GM12878 (cell line): ENCODE data around the gene RELT. TPM values are rescaled to one million over a fixed set of nuclear protein-coding genes. Genes with fewer than 3 reads are reported as not detected.
A peak's percentile ranks its signal among the peaks of the same experiment; 100 is the strongest.

ENCODE experiments used
- ASH2L ChIP-seq: fragments of 300-600, 200-600 bp; sonication (generic); IDR thresholded peaks from 2 replicates; pipeline ENCODE4 v1.6.1; 2017; ENCODE audit warnings: low read depth, mild to moderate bottlenecking, borderline replicate concordance
- CBX3 ChIP-seq: fragments of 200-600 bp; sonication (generic); IDR thresholded peaks from 2 replicates; pipeline ENCODE4 v1.6.1; 2016; ENCODE audit warnings: low read depth, borderline replicate concordance
- CEBPB ChIP-seq, 2 experiments: fragments of 150-350 bp in 1 of 2; IDR thresholded peaks; 2 replicates each; pipeline ENCODE4 v1.6.1; 2012 to 2014; ENCODE audit warnings: low read depth in 2 of 2, low read length in 2 of 2, borderline replicate concordance in 1 of 2, inconsistent platforms in 1 of 2
- FOXM1 ChIP-seq: IDR thresholded peaks from 2 replicates; pipeline ENCODE4 v1.6.1; 2012; ENCODE audit warnings: low read depth, mild to moderate bottlenecking, inconsistent platforms, low read length, moderate library complexity
- GABPA ChIP-seq: IDR thresholded peaks from 2 replicates; pipeline ENCODE4 v1.6.1; 2014; ENCODE audit warnings: antibody characterized with exemption, low read depth, mild to moderate bottlenecking, inconsistent platforms
- HCFC1 ChIP-seq: fragments of 150-350 bp; IDR thresholded peaks from 2 replicates; pipeline ENCODE4 v1.6.1; 2014; ENCODE audit warnings: low read length
- HDGF ChIP-seq: fragments of 450-650 bp; IDR thresholded peaks from 2 replicates; pipeline ENCODE4 v1.6.1; 2016; ENCODE audit warnings: antibody characterized with exemption
- KAT2A ChIP-seq: conservative IDR thresholded peaks from 2 replicates; pipeline ENCODE4 v1.6.1; 2011; ENCODE audit warnings: low read depth, low read length; ENCODE audit not compliant: control insufficient read depth
- NBN ChIP-seq: fragments of 450-650 bp; IDR thresholded peaks from 2 replicates; pipeline ENCODE4 v1.6.1; 2016
- NR2C2 ChIP-seq: IDR thresholded peaks from 2 replicates; pipeline ENCODE4 v1.6.1; 2011; ENCODE audit warnings: borderline replicate concordance, low read depth; ENCODE audit not compliant: control insufficient read depth, insufficient read length
- NR2F1 ChIP-seq: fragments of 450-650 bp; conservative IDR thresholded peaks from 2 replicates; pipeline ENCODE4 v1.6.1; 2017; ENCODE audit warnings: mild to moderate bottlenecking
- PAX8 ChIP-seq: fragments of 450-650 bp; IDR thresholded peaks from 2 replicates; pipeline ENCODE4 v1.6.1; 2017; ENCODE audit warnings: mild to moderate bottlenecking, moderate library complexity
- POU2F2 ChIP-seq: IDR thresholded peaks from 3 replicates; pipeline ENCODE4 v1.6.1; 2011; ENCODE audit warnings: low read depth, mild to moderate bottlenecking, low read length, borderline replicate concordance
- RAD21 ChIP-seq: IDR thresholded peaks from 2 replicates; pipeline ENCODE4 v1.6.1; 2011; ENCODE audit warnings: mild to moderate bottlenecking, low read depth, low read length, moderate library complexity; ENCODE audit not compliant: insufficient read depth
- RAD51 ChIP-seq: fragments of 450-650 bp; IDR thresholded peaks from 2 replicates; pipeline ENCODE4 v1.6.1; 2016; ENCODE audit warnings: moderate library complexity, mild to moderate bottlenecking, inconsistent platforms
- RELA ChIP-seq: fragments of 450-650 bp; IDR thresholded peaks from 2 replicates; pipeline ENCODE4 v1.8.0; 2014; ENCODE audit warnings: borderline replicate concordance; ENCODE audit not compliant: partially characterized antibody
- RFX5 ChIP-seq: IDR thresholded peaks from 2 replicates; pipeline ENCODE4 v1.6.1; 2011; ENCODE audit warnings: low read depth, low read length, improper control_type of control experiment
- SMAD1 ChIP-seq: fragments of 450-650 bp; IDR thresholded peaks from 2 replicates; pipeline ENCODE4 v1.6.1; 2018; ENCODE audit warnings: mild to moderate bottlenecking, low read depth; ENCODE audit not compliant: partially characterized antibody
- SREBF1 ChIP-seq: IDR thresholded peaks from 2 replicates; pipeline ENCODE4 v1.6.1; 2012; ENCODE audit warnings: mild to moderate bottlenecking, low read length
- STAT3 ChIP-seq: IDR thresholded peaks from 2 replicates; pipeline ENCODE4 v1.6.1; 2011; ENCODE audit warnings: low read depth, low read length, improper control_type of control experiment
- TCF12 ChIP-seq: IDR thresholded peaks from 2 replicates; pipeline ENCODE4 v1.6.1; 2011; ENCODE audit warnings: low read depth, mild to moderate bottlenecking, low read length
- ZNF384 ChIP-seq: IDR thresholded peaks from 2 replicates; pipeline ENCODE4 v1.6.1; 2012; ENCODE audit warnings: low read depth, mild to moderate bottlenecking, low read length, improper control_type of control experiment, borderline replicate concordance
- polyA plus RNA-seq, 11 experiments: library from polyadenylated mRNA; depleted of rRNA in 4 of 11; unstranded in 6 of 11; stranded (reverse) in 5 of 11; fragments of >200 nt; fragmentation: Nextera tagmentation in 4 of 11; fragmentation: Illumina TruSeq in 1 of 11; extraction: Ambion mirVana in 4 of 11; extraction: Trizol in 1 of 11; gene quantifications; 1 replicate in 1 of 11; 2 replicates in 10 of 11; pipeline versions ENCODE4 v1.2.1 to v1.2.3, GENCODE V29; 2011 to 2016; ENCODE audit warnings: inconsistent platforms in 2 of 11, missing spikeins in 2 of 11, low read depth in 1 of 11
- total RNA-seq, 4 experiments: library from RNA; depleted of rRNA in 3 of 4; stranded (reverse); fragments of >200 nt in 3 of 4; fragmentation: Illumina TruSeq in 1 of 4; extraction: Trizol in 1 of 4; gene quantifications; 2 replicates each; pipeline versions ENCODE4 v1.2.1 to v1.2.3, GENCODE V29; 2013 to 2021
- TF ChIP-seq, protein P1 (sequence below): IDR thresholded peaks from 2 replicates; pipeline ENCODE4 v1.6.1; 2012; ENCODE audit warnings: low read length, inconsistent platforms
- TF ChIP-seq, protein P2 (sequence below): fragments of 450-650 bp; formaldehyde crosslinking; IDR thresholded peaks from 2 replicates; pipeline ENCODE4 v1.4.0; 2022; ENCODE audit warnings: mild to moderate bottlenecking, moderate library complexity
- TF ChIP-seq, protein P3 (sequence below): IDR thresholded peaks from 2 replicates; pipeline ENCODE4 v1.6.1; 2012; ENCODE audit warnings: low read depth, low read length, improper control_type of control experiment

The RELT gene
- total and polyA plus RNA-seq, 10 of the 15 experiments (the other 5 are each of a cell fraction or from before 2014, with no cell fraction given), result 1.2 to 28.5 (median 10.8) TPM

DNA sequence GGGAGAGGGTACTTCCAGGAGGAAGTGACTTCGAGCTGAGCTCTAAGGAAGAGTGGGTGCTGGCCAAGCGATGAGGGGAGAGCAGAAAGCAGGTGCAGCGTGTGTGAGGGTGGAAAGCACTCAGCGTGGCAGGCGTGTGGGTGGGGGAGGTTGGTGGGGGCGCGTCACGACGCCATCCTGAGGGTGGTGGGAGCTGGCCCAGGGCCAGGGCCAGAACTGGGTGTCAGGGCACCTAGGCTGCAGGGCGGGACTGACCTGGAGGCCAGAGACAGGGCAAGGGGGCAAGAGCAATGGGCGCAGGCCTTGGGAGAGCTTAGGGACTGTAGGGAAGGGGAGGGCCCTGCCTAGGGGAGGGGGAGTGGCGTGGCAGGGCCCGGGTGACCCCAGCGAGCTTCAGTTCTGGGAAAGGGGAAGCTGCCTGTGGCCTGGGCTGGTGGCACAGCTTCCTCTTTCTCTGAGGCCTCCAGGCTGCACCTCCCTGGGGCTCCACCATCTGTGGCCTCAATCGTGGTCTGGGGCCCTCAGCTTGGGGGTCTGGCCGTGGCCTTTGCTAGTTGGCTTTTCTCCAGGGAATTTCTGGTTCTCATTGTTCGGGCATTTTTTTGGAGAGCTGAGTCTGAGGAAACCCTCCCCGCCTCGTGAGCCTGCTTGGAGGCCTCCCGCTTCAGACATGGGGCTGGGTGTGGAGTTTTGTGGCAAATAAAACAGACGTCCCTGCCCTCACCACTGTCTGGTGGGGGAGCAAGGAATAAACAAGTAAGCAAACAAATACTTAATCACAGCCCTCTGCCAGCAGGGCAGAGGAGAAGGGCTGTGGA lies 8.9 kb downstream of the RELT start (continued):
- no peak for TF ChIP-seq KAT2A
- TF ChIP-seq ZNF384, result no peak
- TF ChIP-seq NBN, result peak; percentile 95
- TF ChIP-seq POU2F2, result no peak
- TF ChIP-seq, protein P1, sequence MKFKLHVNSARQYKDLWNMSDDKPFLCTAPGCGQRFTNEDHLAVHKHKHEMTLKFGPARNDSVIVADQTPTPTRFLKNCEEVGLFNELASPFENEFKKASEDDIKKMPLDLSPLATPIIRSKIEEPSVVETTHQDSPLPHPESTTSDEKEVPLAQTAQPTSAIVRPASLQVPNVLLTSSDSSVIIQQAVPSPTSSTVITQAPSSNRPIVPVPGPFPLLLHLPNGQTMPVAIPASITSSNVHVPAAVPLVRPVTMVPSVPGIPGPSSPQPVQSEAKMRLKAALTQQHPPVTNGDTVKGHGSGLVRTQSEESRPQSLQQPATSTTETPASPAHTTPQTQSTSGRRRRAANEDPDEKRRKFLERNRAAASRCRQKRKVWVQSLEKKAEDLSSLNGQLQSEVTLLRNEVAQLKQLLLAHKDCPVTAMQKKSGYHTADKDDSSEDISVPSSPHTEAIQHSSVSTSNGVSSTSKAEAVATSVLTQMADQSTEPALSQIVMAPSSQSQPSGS, result no peak
- no peak for TF ChIP-seq NR2C2
- TF ChIP-seq HCFC1, result no peak
- no peak for TF ChIP-seq RFX5
- TF ChIP-seq RAD21, result no peak
- no peak for TF ChIP-seq PAX8
- peak; percentile 73 for TF ChIP-seq SMAD1
- no peak for TF ChIP-seq SREBF1
- no peak for TF ChIP-seq ASH2L
- TF ChIP-seq, protein P2, sequence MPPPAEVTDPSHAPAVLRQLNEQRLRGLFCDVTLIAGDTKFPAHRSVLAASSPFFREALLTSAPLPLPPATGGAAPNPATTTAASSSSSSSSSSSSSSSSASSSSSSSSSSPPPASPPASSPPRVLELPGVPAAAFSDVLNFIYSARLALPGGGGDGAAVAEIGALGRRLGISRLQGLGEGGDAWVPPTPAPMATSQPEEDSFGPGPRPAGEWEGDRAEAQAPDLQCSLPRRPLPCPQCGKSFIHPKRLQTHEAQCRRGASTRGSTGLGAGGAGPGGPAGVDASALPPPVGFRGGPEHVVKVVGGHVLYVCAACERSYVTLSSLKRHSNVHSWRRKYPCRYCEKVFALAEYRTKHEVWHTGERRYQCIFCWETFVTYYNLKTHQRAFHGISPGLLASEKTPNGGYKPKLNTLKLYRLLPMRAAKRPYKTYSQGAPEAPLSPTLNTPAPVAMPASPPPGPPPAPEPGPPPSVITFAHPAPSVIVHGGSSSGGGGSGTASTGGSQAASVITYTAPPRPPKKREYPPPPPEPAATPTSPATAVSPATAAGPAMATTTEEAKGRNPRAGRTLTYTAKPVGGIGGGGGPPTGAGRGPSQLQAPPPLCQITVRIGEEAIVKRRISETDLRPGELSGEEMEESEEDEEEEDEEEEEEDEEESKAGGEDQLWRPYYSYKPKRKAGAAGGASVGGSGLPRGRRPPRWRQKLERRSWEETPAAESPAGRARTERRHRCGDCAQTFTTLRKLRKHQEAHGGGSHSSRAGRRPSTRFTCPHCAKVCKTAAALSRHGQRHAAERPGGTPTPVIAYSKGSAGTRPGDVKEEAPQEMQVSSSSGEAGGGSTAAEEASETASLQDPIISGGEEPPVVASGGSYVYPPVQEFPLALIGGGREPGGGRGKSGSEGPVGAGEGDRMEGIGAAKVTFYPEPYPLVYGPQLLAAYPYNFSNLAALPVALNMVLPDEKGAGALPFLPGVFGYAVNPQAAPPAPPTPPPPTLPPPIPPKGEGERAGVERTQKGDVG (CRISPR knock-in tag), result no peak
- TF ChIP-seq FOXM1, result no peak
- TF ChIP-seq GABPA, result no peak
- TF ChIP-seq, protein P3, sequence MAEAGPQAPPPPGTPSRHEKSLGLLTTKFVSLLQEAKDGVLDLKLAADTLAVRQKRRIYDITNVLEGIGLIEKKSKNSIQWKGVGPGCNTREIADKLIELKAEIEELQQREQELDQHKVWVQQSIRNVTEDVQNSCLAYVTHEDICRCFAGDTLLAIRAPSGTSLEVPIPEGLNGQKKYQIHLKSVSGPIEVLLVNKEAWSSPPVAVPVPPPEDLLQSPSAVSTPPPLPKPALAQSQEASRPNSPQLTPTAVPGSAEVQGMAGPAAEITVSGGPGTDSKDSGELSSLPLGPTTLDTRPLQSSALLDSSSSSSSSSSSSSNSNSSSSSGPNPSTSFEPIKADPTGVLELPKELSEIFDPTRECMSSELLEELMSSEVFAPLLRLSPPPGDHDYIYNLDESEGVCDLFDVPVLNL, result no peak
- no peak for TF ChIP-seq RAD51
- TF ChIP-seq CBX3, result no peak
- peak; percentile 100 for TF ChIP-seq HDGF
- TF ChIP-seq STAT3, result peak; percentile 69; the same call in 1 of the 2 replicates
- TF ChIP-seq TCF12, result peak; percentile 85
- no peak for TF ChIP-seq CEBPB (IDR thresholded peaks at IDR 0.05; ENCODE audit: borderline replicate concordance in 1 of 2, low read depth in 2 of 2, low read length in 2 of 2)
- TF ChIP-seq NR2F1, result peak; percentile 92
- TF ChIP-seq RELA, result peak; percentile 18
